Large intestine (tissue), 12 donors: Measurements from ENCODE around the gene CFAP46. TPM values are rescaled to one million over a fixed set of nuclear protein-coding genes. Genes with fewer than 3 reads are reported as not detected.

Experiments
- DNase-seq, 2 donors: peaks; one replicate each; pipeline versions ENCODE4 v3.0.0 to v3.0.0-alpha.2; 2013
- H3K27ac ChIP-seq: one replicate; pipeline ENCODE4 v1.5.1; 2013; ENCODE audit warnings: low read length
- H3K27me3 ChIP-seq: 2 replicates; pipeline ENCODE4 v1.6.1; 2013; ENCODE audit warnings: low read length; ENCODE audit not compliant: control insufficient read depth, insufficient read depth
- H3K36me3 ChIP-seq: 2 replicates; pipeline ENCODE4 v1.6.1; 2013; ENCODE audit warnings: low read length; ENCODE audit not compliant: control insufficient read depth, insufficient read depth
- H3K4me1 ChIP-seq: one replicate; pipeline ENCODE4 v1.6.1; 2013; ENCODE audit warnings: low read length; ENCODE audit not compliant: control insufficient read depth, insufficient read depth
- H3K4me3 ChIP-seq: one replicate; pipeline ENCODE4 v1.5.1; 2013; ENCODE audit warnings: low read length
- H3K9me3 ChIP-seq: one replicate; pipeline ENCODE4 v1.6.1; 2013; ENCODE audit warnings: mild to moderate bottlenecking, low read depth, low read length, moderate library complexity; ENCODE audit not compliant: control insufficient read depth
- WGBS: methylation state at CpG from one replicate; pipeline ENCODE4 v1.1.5; 2013; ENCODE audit warnings: low lambda C conversion rate; ENCODE audit not compliant: insufficient coverage; 5-methylcytosine and 5-hydroxymethylcytosine counted together
- long read RNA-seq, 11 donors: transcript quantifications; one replicate each; lab custom pipeline, GENCODE V29; 2026
- polyA plus RNA-seq: library from polyadenylated mRNA; unstranded; fragments of 120-200 nt; gene quantifications from one replicate; pipeline ENCODE4 v1.2.1, GENCODE V29; 2013

The CFAP46 gene
- 0.75 TPM for polyA plus RNA-seq
- long read RNA-seq, donor 1 = 0 reads
- long read RNA-seq, donor 2, partial matches to known transcripts = 0 of 1 reads
- long read RNA-seq, donor 2, other reads (novel, unspliced or antisense) = 0 of 1 reads
- long read RNA-seq, donor 3 = 0 reads
- long read RNA-seq, donor 4 = 0 reads
- long read RNA-seq, donor 5 = 0 reads
- long read RNA-seq, donor 6 = 0 reads
- long read RNA-seq, donor 7 = 0 reads
- long read RNA-seq, donor 8 = 0 reads
- long read RNA-seq, donor 9, partial matches to known transcripts = 0 of 1 reads
- long read RNA-seq, donor 9, other reads (novel, unspliced or antisense) = 0 of 1 reads
- long read RNA-seq, donor 10 = 0 reads
- long read RNA-seq, donor 11 = 0 reads

GRCh38 chr10:132942101-132943057, at the start of gene CFAP46:
TSS of gene CFAP46 (minus strand) at chr10:132942570. CDS start at chr10:132942484, 86 bp downstream.
- peaks cover 5% of the 10 kb centered on the region for H3K4me1 ChIP-seq
- H3K4me3 ChIP-seq = peak within 1 kb of the TSS; percentile 31
- H3K27ac ChIP-seq = no peak within 1 kb of the TSS
- WGBS = 0% methylated on average over 1 of the region's 90 CpGs
- H3K27me3 ChIP-seq = peaks cover 34% of the 10 kb centered on the region
- H3K36me3 ChIP-seq = no peaks in the 10 kb centered on the region
- DNase-seq = peak; percentile 23 to 54
- H3K9me3 ChIP-seq = peaks cover 6% of the 10 kb centered on the region

GRCh38 chr10:132991706-132992432, 49.5 kb upstream of the CFAP46 start:
- DNase-seq = no peak
- Histone ChIP-seq H3K4me1 (no peaks in the 10 kb centered on the region), H3K9me3 (no peaks in the 10 kb centered on the region), H3K27ac (no peak overlapping the region), H3K36me3 (no peaks in the 10 kb centered on the region), H3K27me3 (peaks cover 3% of the 10 kb centered on the region), H3K4me3 (no peak overlapping the region)
- no CpG with 5 or more reads among the region's 20 CpGs for WGBS

- peaks cover 3% of the 10 kb centered on the region for H3K27me3 ChIP-seq
- no peak for DNase-seq
Observed at GRCh38 chr10:132990684-132991545, 48.5 kb upstream of the CFAP46 start.

GRCh38 chr10:132989476-132990415, 47.4 kb upstream of the CFAP46 start:
- Histone ChIP-seq H3K36me3 (no peaks in the 10 kb centered on the region), H3K27me3 (peaks cover 5% of the 10 kb centered on the region), H3K27ac (no peak overlapping the region), H3K4me1 (no peaks in the 10 kb centered on the region), H3K9me3 (peaks cover 3% of the 10 kb centered on the region), H3K4me3 (no peak overlapping the region)
- WGBS = 93% methylated on average over 8 of the region's 46 CpGs
- no peak for DNase-seq

More at GRCh38 chr10:132990684-132991545, 48.5 kb upstream of the CFAP46 start:
- Histone ChIP-seq H3K9me3 (no peaks in the 10 kb centered on the region), H3K27ac (no peak overlapping the region), H3K4me3 (no peak overlapping the region), H3K4me1 (no peaks in the 10 kb centered on the region), H3K36me3 (no peaks in the 10 kb centered on the region)
- no CpG with 5 or more reads among the region's 32 CpGs for WGBS

GRCh38 chr10:132988988-132989387, 46.6 kb upstream of the CFAP46 start:
- Histone ChIP-seq H3K9me3 (peaks cover 4% of the 10 kb centered on the region), H3K27me3 (peaks cover 11% of the 10 kb centered on the region), H3K36me3 (no peaks in the 10 kb centered on the region), H3K4me3 (no peak overlapping the region), H3K4me1 (no peaks in the 10 kb centered on the region), H3K27ac (no peak overlapping the region)
- DNase-seq = no peak
- 88% methylated on average over 4 of the region's 8 CpGs for WGBS

GRCh38 chr10:132987671-132988571, 45.6 kb upstream of the CFAP46 start:
- Histone ChIP-seq H3K9me3 (peaks cover 6% of the 10 kb centered on the region), H3K4me3 (no peak overlapping the region), H3K27ac (no peak overlapping the region), H3K36me3 (no peaks in the 10 kb centered on the region), H3K27me3 (peaks cover 16% of the 10 kb centered on the region), H3K4me1 (no peaks in the 10 kb centered on the region)
- WGBS = no CpG with 5 or more reads among the region's 29 CpGs
- DNase-seq = peak; percentile 21 to 22

- H3K27ac ChIP-seq = no peak overlapping the region
- H3K4me1 ChIP-seq = no peaks in the 10 kb centered on the region
- H3K36me3 ChIP-seq = no peaks in the 10 kb centered on the region
- no peak for DNase-seq
- H3K9me3 ChIP-seq = peaks cover 6% of the 10 kb centered on the region
- H3K27me3 ChIP-seq = peaks cover 16% of the 10 kb centered on the region
- no CpG with 5 or more reads among the region's 14 CpGs for WGBS
- no peak overlapping the region for H3K4me3 ChIP-seq
Observed at GRCh38 chr10:132986978-132987377, 44.6 kb upstream of the CFAP46 start.

GRCh38 chr10:132986576-132986975, 44.2 kb upstream of the CFAP46 start:
- peaks cover 16% of the 10 kb centered on the region for H3K27me3 ChIP-seq
- WGBS = no CpG with 5 or more reads among the region's 8 CpGs
- no peak overlapping the region for H3K4me3 ChIP-seq
- no peak for DNase-seq
- H3K27ac ChIP-seq = no peak overlapping the region
- no peaks in the 10 kb centered on the region for H3K4me1 ChIP-seq
- peaks cover 6% of the 10 kb centered on the region for H3K9me3 ChIP-seq
- H3K36me3 ChIP-seq = no peaks in the 10 kb centered on the region
